Thymus (tissue), 11 donors: ENCODE data around the gene UBE3C. TPM values are rescaled to one million over a fixed set of nuclear protein-coding genes. Genes with fewer than 3 reads are reported as not detected.
"Not testable (repeated sequence)": the region's sequence is repeated elsewhere in the genome, so short reads cannot be mapped to it uniquely, and the experiment has no call there.

Source experiments
- DNase-seq, 9 donors: peaks; one replicate each; pipeline ENCODE4 v3.0.0-alpha.2; 2013; ENCODE audit warnings: low spot score in 9 of 9, low read depth in 6 of 9, missing footprints in 1 of 9
- H3K27ac ChIP-seq, 2 donors: one replicate each; pipeline ENCODE4 v1.5.1; 2013; ENCODE audit warnings: control low read depth in 1 of 2, low read depth in 1 of 2, low read length in 1 of 2, mild to moderate bottlenecking in 1 of 2, moderate library complexity in 1 of 2
- H3K27me3 ChIP-seq, 2 donors: one replicate each; pipeline ENCODE4 v1.5.1; 2013; ENCODE audit warnings: low read length in 1 of 2; ENCODE audit not compliant: control insufficient read depth in 2 of 2, insufficient read depth in 1 of 2
- H3K36me3 ChIP-seq, 2 donors: one replicate each; pipeline ENCODE4 v1.5.1; 2013; ENCODE audit warnings: low read length in 1 of 2, mild to moderate bottlenecking in 1 of 2, moderate library complexity in 1 of 2; ENCODE audit not compliant: control insufficient read depth in 2 of 2, insufficient read depth in 2 of 2
- H3K4me1 ChIP-seq, 2 donors: one replicate each; pipeline ENCODE4 v1.5.1; 2013; ENCODE audit warnings: low read length in 2 of 2; ENCODE audit not compliant: control insufficient read depth in 2 of 2, insufficient read depth in 2 of 2
- H3K4me3 ChIP-seq, 2 donors: one replicate each; pipeline ENCODE4 v1.5.1; 2013; ENCODE audit warnings: low read length in 2 of 2, control low read depth in 1 of 2, mild to moderate bottlenecking in 1 of 2
- H3K9me3 ChIP-seq, 2 donors: one replicate each; pipeline ENCODE4 v1.5.1; 2013; ENCODE audit warnings: low read length in 1 of 2, mild to moderate bottlenecking in 1 of 2; ENCODE audit not compliant: control insufficient read depth in 2 of 2, insufficient read depth in 1 of 2
- WGBS: extraction: QIAGEN DNeasy Blood & Tissue Kit; methylation state at CpG from one replicate; pipeline ENCODE4 v1.1.7; 2013; 5-methylcytosine and 5-hydroxymethylcytosine counted together
- polyA plus RNA-seq: library from polyadenylated mRNA; stranded (reverse); fragments of 200-250 nt; gene quantifications from one replicate; pipeline ENCODE4 v1.2.3, GENCODE V29; 2013
- total RNA-seq: library from RNA; stranded (reverse); fragments of 120-200 nt; gene quantifications from one replicate; pipeline ENCODE4 v1.2.4, GENCODE V29; 2013
- donor health status: healthy.

Gene UBE3C
- total and polyA plus RNA-seq, 2 donors: 19.6 to 25.6 TPM

- H3K4me1 ChIP-seq: no peaks in the 10 kb centered on the region
- H3K27me3 ChIP-seq: no peaks in the 10 kb centered on the region
- H3K4me3 ChIP-seq: no peak overlapping the region
- peaks cover 22 to 24% of the 10 kb centered on the region in 2 donors for H3K36me3 ChIP-seq
- H3K9me3 ChIP-seq: no peaks in the 10 kb centered on the region
- 98% methylated on average over 8 of the region's 8 CpGs for WGBS
- DNase-seq: no peak
- no peak overlapping the region for H3K27ac ChIP-seq
Observed at GRCh38 chr7:157246052-157246451, 107.3 kb downstream of the UBE3C start.

DNA sequence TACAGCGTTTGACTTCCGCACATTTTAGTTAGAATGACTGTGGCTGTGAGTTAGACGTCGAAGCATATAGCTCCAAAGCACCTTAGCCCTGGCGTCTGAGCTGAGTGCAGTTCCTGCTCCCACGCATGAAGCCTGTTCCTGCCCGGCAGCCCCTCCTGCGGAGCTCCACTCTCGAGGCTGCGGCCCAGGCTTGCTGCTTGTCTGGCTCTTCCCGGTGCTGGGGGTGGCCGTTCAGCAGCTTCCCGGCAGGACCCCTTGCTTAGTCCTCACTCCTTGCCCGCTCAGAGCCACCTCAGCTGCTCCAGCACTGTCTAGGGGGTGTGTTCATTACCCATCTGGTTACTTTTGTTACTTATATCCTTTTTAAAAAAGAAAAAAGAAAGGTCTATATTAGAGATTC lies 109.9 kb downstream of the UBE3C start:
- 97% methylated on average over 14 of the region's 14 CpGs for WGBS
- H3K4me1 ChIP-seq: no peaks in the 10 kb centered on the region
- peaks cover 32 to 45% of the 10 kb centered on the region in 2 donors for H3K36me3 ChIP-seq
- H3K27ac ChIP-seq: no peak overlapping the region
- no peaks in the 10 kb centered on the region for H3K9me3 ChIP-seq
- no peak overlapping the region for H3K4me3 ChIP-seq
- H3K27me3 ChIP-seq: no peaks in the 10 kb centered on the region
- DNase-seq: no peak

- Histone ChIP-seq H3K4me3 (no peak overlapping the region), H3K4me1 (no peaks in the 10 kb centered on the region), H3K36me3 (peaks cover 42 to 54% of the 10 kb centered on the region in 2 donors), H3K27ac (no peak overlapping the region), H3K9me3 (no peaks in the 10 kb centered on the region), H3K27me3 (no peaks in the 10 kb centered on the region)
- peak in 7 of 9 donors; percentile 15 to 68 (median 33) for DNase-seq
- 58% methylated on average over 9 of the region's 9 CpGs for WGBS
Observed at GRCh38 chr7:157250605-157251228, 112.0 kb downstream of the UBE3C start.

DNA sequence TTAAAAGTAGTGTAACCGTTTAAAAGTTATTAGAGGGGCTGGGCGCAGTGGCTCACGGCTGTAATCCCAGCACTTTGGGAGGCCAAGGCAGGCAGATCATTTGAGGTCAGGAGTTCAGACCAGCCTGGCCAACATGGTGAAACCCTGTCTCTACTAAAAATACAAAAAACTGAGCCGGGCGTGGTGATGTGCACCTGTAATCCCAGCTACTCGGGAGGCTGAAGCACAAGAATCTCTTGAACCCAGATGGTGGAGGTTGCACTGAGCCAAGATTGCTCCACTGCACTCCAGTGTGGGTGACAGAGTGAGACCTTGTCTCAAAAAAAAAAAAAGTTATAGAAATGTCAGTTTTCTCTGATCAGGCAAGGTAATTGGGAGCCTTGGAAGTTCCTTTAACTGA lies 113.1 kb downstream of the UBE3C start:
- WGBS: 99% methylated on average over 6 of the region's 6 CpGs
- H3K27ac ChIP-seq, H3K9me3 ChIP-seq, H3K4me1 ChIP-seq, DNase-seq, H3K4me3 ChIP-seq, H3K27me3 ChIP-seq: not testable (repeated sequence)
- peaks cover 49 to 58% of the 10 kb centered on the region in 2 donors for H3K36me3 ChIP-seq

- Histone ChIP-seq H3K4me1 (no peaks in the 10 kb centered on the region), H3K36me3 (peaks cover 45 to 64% of the 10 kb centered on the region in 2 donors), H3K27me3 (no peaks in the 10 kb centered on the region), H3K4me3 (no peak overlapping the region), H3K9me3 (no peaks in the 10 kb centered on the region), H3K27ac (no peak overlapping the region)
- 97% methylated on average over 11 of the region's 11 CpGs for WGBS
- DNase-seq: no peak
Observed at GRCh38 chr7:157253850-157254249, 115.1 kb downstream of the UBE3C start.

DNA sequence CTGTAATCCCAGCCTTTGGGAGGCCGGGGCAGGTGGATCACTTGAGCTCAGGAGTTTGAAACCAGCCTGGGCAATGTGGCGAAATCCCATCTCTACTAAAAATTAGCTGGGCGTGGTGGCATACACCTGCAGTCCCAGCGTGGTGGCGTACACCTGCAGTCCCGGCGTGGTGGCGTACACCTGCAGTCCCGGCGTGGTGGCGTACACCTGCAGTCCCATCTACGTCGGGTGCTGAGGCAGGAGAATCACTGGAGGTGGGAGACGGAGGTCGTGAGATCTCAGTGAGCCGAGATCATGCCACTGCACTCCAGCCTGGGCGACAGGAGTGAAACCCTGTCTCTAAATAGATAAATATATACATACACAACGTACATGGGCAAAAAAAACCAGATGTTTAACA lies 116.1 kb downstream of the UBE3C start:
- 94% methylated on average over 18 of the region's 18 CpGs for WGBS
- peaks cover 46 to 68% of the 10 kb centered on the region in 2 donors for H3K36me3 ChIP-seq
- H3K27me3 ChIP-seq, H3K4me1 ChIP-seq, H3K9me3 ChIP-seq, DNase-seq, H3K4me3 ChIP-seq, H3K27ac ChIP-seq: not testable (repeated sequence)

GRCh38 chr7:157255201-157255606 lies 116.5 kb downstream of the UBE3C start:
- H3K27ac ChIP-seq: no peak overlapping the region
- no peak for DNase-seq
- H3K9me3 ChIP-seq: no peaks in the 10 kb centered on the region
- no peaks in the 10 kb centered on the region for H3K27me3 ChIP-seq
- H3K4me3 ChIP-seq: no peak overlapping the region
- 91% methylated on average over 5 of the region's 5 CpGs for WGBS
- H3K4me1 ChIP-seq: no peaks in the 10 kb centered on the region
- H3K36me3 ChIP-seq: peaks cover 44 to 71% of the 10 kb centered on the region in 2 donors

DNA sequence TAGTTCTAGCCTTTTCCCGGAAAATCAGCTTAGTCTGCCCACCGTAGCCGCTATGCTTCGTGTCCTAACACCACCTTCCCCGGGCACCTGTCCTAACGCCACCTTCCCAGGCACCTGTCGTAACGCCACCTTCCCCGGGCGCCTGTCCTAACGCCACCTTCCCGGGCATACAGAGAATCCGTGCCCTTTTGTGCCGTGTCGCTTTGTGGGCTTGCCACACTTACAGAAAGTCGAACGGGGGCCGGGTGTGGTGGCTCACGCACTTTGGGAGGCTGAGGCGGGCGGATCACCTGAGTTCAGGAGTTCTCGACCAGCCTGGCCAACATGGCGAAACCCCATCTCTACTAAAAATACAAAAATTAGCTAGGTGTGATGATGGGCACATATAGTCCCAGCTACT lies 124.4 kb downstream of the UBE3C start:
- H3K27ac ChIP-seq: no peak overlapping the region
- H3K4me1 ChIP-seq: no peaks in the 10 kb centered on the region
- H3K4me3 ChIP-seq: no peak overlapping the region
- WGBS: 98% methylated on average over 23 of the region's 23 CpGs
- peaks cover 55 to 66% of the 10 kb centered on the region in 2 donors for H3K36me3 ChIP-seq
- no peak for DNase-seq
- H3K27me3 ChIP-seq: no peaks in the 10 kb centered on the region
- no peaks in the 10 kb centered on the region for H3K9me3 ChIP-seq

- Histone ChIP-seq H3K4me1 (no peaks in the 10 kb centered on the region), H3K27me3 (no peaks in the 10 kb centered on the region), H3K27ac (no peak overlapping the region), H3K9me3 (no peaks in the 10 kb centered on the region), H3K4me3 (no peak overlapping the region), H3K36me3 (peaks cover 57 to 66% of the 10 kb centered on the region in 2 donors)
- 98% methylated on average over 12 of the region's 12 CpGs for WGBS
- no peak for DNase-seq
Observed at GRCh38 chr7:157265051-157265450, 126.3 kb downstream of the UBE3C start.
